ENCODE results near the gene HTR1E. TPM values are rescaled to one million over a fixed set of nuclear protein-coding genes. Genes with fewer than 3 reads are reported as not detected.

The HTR1E gene
- total RNA-seq, 4 donors from 2014 or later = not detected

DNA sequence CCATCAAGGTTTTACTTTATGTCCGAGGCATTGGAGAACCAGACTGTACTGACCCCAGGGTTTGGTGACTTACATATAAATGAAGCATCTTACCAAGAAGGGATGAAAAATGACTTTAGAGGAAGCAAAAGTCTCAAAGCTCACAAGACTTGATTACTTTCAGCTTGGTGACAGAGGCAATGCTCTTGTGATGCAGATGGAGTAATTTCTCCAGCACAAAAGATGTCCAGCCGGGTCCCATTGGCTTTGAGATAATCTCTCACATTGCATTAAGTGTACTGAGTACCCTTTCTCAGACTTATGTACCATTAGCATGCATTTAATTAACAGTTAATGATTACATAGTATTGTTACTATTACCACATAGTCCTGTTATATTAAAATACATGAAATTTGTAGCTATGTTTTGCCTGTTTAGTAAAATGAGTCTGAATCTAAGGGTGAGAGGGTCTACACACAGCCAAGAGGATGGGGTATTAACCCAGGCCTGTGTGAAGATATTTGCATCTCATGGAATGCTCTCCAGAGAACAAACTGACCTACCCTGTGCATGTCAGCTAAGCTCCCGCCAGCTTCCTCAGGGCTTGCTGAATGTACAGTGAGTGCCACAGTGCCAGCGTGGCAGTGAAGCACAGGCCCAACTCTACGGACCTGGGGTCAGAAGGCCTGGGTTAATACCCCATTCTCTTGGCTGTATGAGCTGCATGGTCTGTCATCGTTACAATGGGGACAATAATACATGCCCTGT, 5.6 kb downstream of the HTR1E start:
- Histone ChIP-seq H3K36me3 (no peaks in the 10 kb centered on the region), H3K9me3 (no peaks in the 10 kb centered on the region), H3K4me1 (no peaks in the 10 kb centered on the region), H3K4me3 (no peak overlapping the region), H3K27ac (no peak overlapping the region), H3K27me3 (peaks cover 11% of the 10 kb centered on the region)
- TF ChIP-seq POLR2AphosphoS5 (IDR thresholded peaks at IDR 0.05) (no peak), EP300 (IDR thresholded peaks at IDR 0.05; ENCODE audit: low read depth) (no peak), POLR2A (IDR thresholded peaks at IDR 0.05) (no peak)
- TF ChIP-seq, protein P1, sequence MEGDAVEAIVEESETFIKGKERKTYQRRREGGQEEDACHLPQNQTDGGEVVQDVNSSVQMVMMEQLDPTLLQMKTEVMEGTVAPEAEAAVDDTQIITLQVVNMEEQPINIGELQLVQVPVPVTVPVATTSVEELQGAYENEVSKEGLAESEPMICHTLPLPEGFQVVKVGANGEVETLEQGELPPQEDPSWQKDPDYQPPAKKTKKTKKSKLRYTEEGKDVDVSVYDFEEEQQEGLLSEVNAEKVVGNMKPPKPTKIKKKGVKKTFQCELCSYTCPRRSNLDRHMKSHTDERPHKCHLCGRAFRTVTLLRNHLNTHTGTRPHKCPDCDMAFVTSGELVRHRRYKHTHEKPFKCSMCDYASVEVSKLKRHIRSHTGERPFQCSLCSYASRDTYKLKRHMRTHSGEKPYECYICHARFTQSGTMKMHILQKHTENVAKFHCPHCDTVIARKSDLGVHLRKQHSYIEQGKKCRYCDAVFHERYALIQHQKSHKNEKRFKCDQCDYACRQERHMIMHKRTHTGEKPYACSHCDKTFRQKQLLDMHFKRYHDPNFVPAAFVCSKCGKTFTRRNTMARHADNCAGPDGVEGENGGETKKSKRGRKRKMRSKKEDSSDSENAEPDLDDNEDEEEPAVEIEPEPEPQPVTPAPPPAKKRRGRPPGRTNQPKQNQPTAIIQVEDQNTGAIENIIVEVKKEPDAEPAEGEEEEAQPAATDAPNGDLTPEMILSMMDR (IDR thresholded peaks at IDR 0.05) = no peak
- WGBS, 2 donors (ENCODE audit: low coverage in 1 of 2) = 73 to 89% methylated on average over 2 to 6 of the region's 6 CpGs
- in situ Hi-C loops (cut with MboI; ENCODE audit: low pct_ligation_motif_present in 1 of 4, low pct_unique_long_range_greater_than_20kb in 1 of 4, low sequenced_read_pairs in 3 of 4) = no loop called here
- intact Hi-C loops (cut with DNase I; ENCODE audit: low total_unique reads) = no loop called here
- no peak for DNase-seq

DNA sequence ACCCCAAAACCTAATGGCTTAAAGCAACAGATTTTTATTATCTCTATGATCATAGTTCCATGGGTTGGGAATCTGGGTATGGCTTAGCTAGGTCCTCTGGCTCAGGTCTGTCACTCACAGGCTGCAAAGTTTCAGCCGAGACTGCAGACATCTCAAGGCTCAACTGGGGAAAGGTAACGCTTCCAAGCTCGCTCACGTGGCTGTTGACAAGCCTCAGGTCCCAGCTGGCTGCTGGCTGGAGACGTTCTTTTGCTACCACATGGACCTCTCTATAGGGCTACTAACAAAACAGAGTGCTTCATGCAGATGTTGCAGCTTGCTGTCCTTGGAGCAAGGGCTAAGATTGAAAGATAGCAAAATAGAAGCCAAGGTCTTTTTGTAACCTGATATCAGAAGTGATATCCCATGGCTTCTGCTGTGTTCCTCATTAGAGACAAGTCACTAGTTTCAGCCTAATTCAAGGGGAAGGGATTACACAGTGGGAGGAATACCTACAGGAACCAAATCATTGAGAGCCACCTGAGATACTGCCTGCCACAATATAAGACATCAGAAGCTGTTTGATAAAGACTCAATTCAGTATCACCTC, 6.6 kb downstream of the HTR1E start:
- Histone ChIP-seq H3K27ac (no peak overlapping the region), H3K4me3 (no peak overlapping the region), H3K36me3 (no peaks in the 10 kb centered on the region), H3K4me1 (no peaks in the 10 kb centered on the region), H3K27me3 (peaks cover under 1% of the 10 kb centered on the region), H3K9me3 (no peaks in the 10 kb centered on the region)
- no peak for TF ChIP-seq POLR2AphosphoS5 (IDR thresholded peaks at IDR 0.05)
- no peak for TF ChIP-seq EP300 (IDR thresholded peaks at IDR 0.05; ENCODE audit: low read depth)
- TF ChIP-seq, protein P1 (IDR thresholded peaks at IDR 0.05) = no peak
- no peak for TF ChIP-seq POLR2A (IDR thresholded peaks at IDR 0.05)
- 27 to 52% methylated on average over 2 to 5 of the region's 5 CpGs for WGBS, 2 donors (ENCODE audit: low coverage in 1 of 2)
- intact Hi-C loops (cut with DNase I; ENCODE audit: low total_unique reads) (no loop called here), in situ Hi-C loops (cut with MboI; ENCODE audit: low pct_ligation_motif_present in 1 of 4, low pct_unique_long_range_greater_than_20kb in 1 of 4, low sequenced_read_pairs in 3 of 4) (no loop called here)
- no peak for DNase-seq

DNA sequence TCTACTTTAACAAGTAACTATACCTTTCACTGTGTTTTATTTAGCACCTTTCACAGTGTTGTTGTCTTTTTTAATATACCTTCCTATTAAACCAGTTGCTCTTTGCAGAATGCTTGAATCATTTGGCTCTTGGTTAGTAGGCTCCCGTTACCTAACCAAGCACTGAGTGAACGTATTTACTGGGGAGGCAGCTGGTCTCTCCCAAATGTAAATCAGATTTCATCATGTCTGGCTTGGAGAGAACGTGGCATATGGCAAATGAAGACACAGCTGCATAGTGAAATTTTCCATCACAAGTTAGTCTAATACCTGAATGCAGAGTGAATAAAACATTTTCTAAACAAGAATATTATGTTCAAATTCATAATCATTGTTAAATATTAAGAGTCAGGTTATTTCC, 12.4 kb downstream of the HTR1E start:
- H3K9me3 ChIP-seq = no peaks in the 10 kb centered on the region
- 71 to 75% methylated on average over 3 of the region's 3 CpGs for WGBS, 2 donors (ENCODE audit: low coverage in 1 of 2)
- H3K27ac ChIP-seq = no peak overlapping the region
- H3K4me1 ChIP-seq = no peaks in the 10 kb centered on the region
- in situ Hi-C loops (cut with MboI; ENCODE audit: low pct_ligation_motif_present in 1 of 4, low pct_unique_long_range_greater_than_20kb in 1 of 4, low sequenced_read_pairs in 3 of 4) (no loop called here), intact Hi-C loops (cut with DNase I; ENCODE audit: low total_unique reads) (no loop called here)
- DNase-seq = no peak
- no peak for TF ChIP-seq EP300 (IDR thresholded peaks at IDR 0.05; ENCODE audit: low read depth)
- no peak for TF ChIP-seq POLR2AphosphoS5 (IDR thresholded peaks at IDR 0.05)
- TF ChIP-seq, protein P1 (IDR thresholded peaks at IDR 0.05) = no peak
- no peak for TF ChIP-seq POLR2A (IDR thresholded peaks at IDR 0.05)
- H3K27me3 ChIP-seq = no peaks in the 10 kb centered on the region
- no peaks in the 10 kb centered on the region for H3K36me3 ChIP-seq
- H3K4me3 ChIP-seq = no peak overlapping the region

DNA sequence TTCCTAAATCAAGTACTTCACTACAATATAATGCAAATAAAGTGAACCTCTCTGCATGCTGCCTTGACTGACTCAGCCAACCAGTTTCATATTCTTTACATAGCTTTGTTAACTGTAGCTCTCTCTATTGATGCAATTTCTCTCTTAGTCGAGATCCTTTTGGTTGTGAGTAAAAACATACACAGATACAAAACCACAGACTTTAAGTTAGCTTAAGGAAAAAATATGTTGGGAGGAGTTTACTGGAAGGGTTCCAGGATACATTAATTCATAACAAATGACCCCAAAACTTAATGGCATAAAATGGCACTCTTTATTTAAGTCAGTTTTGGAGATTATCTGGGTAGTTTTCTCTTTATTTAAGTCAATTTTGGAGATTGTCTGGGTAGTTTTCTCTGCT, 15.7 kb downstream of the HTR1E start:
- in situ Hi-C loops (cut with MboI; ENCODE audit: low pct_ligation_motif_present in 1 of 4, low pct_unique_long_range_greater_than_20kb in 1 of 4, low sequenced_read_pairs in 3 of 4) (no loop called here), intact Hi-C loops (cut with DNase I; ENCODE audit: low total_unique reads) (no loop called here)
- H3K4me3 ChIP-seq = no peak overlapping the region
- 20 to 46% methylated on average over 1 of the region's 1 CpG for WGBS, 2 donors (ENCODE audit: low coverage in 1 of 2)
- H3K27ac ChIP-seq = no peak overlapping the region
- DNase-seq = no peak
- H3K27me3 ChIP-seq = no peaks in the 10 kb centered on the region
- no peaks in the 10 kb centered on the region for H3K9me3 ChIP-seq
- no peaks in the 10 kb centered on the region for H3K4me1 ChIP-seq
- H3K36me3 ChIP-seq = no peaks in the 10 kb centered on the region
- TF ChIP-seq POLR2A (IDR thresholded peaks at IDR 0.05) = no peak
